ENCODE data around the gene IMMT.

The IMMT gene

DNA sequence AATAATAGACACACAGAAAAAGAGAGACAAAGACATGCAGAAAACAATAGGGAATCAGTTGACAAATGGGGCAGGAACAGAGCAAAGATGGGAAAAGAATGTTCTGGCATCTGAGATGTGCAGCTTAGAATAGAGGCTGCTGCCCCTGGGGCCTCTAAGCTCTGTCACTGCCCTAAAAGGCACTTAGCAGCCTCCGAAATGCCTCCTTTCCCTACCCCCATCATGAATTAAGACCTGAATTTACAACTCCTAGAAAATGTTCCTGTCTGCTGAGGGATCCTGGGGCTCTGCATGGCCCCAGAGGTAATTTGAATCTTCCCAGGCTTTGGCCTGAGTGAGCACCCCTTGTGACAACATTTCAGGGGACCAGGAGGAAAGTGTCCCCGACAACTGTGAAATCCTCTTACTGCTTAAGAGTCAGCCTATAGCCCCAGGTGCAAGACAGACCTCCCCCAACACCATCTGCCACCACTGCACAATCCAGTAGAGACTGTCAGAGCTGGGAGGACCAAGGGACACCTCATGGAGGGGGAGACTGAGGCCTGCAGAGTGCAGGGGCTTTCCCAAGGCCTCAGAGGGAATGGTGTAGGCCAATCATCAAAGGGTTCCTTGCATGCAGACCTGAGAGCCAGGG is 28.8 kb upstream of the IMMT start:
- Histone ChIP-seq H3K4me3 (ENCODE audit: low read length) (no peak overlapping the region), H3K4me1 (ENCODE audit: control insufficient read depth, insufficient read depth, low read length) (peaks cover 41% of the 10 kb centered on the region), H3K27me3 (ENCODE audit: control insufficient read depth, insufficient read depth, low read length) (no peaks in the 10 kb centered on the region), H3K27ac (ENCODE audit: low read depth, low read length) (peak overlapping the region; percentile 89), H3K36me3 (ENCODE audit: control insufficient read depth, insufficient read depth, low read length) (peaks cover 3% of the 10 kb centered on the region), H3K9ac (ENCODE audit: low read length) (peak overlapping the region; percentile 1)

DNA sequence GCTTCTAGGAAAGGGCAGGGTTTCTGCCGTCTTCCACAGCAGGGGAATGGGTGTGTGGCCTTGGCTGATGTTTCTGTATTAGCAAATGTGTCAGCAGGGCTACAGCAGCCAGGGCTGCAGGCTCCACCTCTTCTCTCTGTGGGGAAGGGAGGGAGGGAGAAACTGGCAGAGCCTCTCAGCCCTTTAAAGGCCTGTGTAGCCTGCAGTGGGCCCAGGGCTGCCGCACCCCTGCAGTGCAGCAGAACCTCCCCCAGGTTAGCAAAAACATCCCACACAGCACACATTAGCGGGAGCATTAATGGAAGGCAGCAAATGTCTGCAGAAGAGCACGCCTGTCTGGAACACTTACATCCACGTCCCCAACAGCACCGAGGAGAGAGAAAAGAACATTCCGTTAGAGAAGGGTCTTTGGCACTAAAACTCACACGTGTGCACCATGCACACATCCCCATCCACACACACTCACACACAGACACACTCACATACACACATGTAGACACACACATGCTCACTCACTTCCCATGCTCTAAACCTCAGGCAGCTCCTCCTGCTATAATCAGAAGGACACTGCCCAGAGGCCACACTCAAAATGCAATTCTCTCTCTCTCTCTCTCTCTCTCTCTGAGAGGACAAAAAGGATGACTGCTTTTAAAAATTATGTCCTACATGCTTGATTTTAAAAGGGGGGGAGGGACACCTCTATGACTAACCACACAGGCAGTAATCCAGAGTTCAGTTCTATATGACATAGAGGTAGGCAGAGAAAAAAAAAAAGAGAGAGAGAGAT is 28.1 kb upstream of the IMMT start:
- peaks cover 41% of the 10 kb centered on the region for H3K4me1 ChIP-seq (ENCODE audit: control insufficient read depth, insufficient read depth, low read length)
- H3K36me3 ChIP-seq (ENCODE audit: control insufficient read depth, insufficient read depth, low read length), result peaks cover 3% of the 10 kb centered on the region
- H3K27me3 ChIP-seq (ENCODE audit: control insufficient read depth, insufficient read depth, low read length), result no peaks in the 10 kb centered on the region
- H3K4me3 ChIP-seq (ENCODE audit: low read length), result no peak overlapping the region
- H3K27ac ChIP-seq (ENCODE audit: low read depth, low read length), result peak overlapping the region; percentile 89
- H3K9ac ChIP-seq (ENCODE audit: low read length), result no peak overlapping the region

GRCh38 chr2:86221066-86221684 is 25.9 kb upstream of the IMMT start:
- H3K4me3 ChIP-seq (ENCODE audit: low read length), result no peak overlapping the region
- H3K4me1 ChIP-seq (ENCODE audit: control insufficient read depth, insufficient read depth, low read length), result peaks cover 41% of the 10 kb centered on the region
- H3K36me3 ChIP-seq (ENCODE audit: control insufficient read depth, insufficient read depth, low read length), result peaks cover 3% of the 10 kb centered on the region
- H3K27me3 ChIP-seq (ENCODE audit: control insufficient read depth, insufficient read depth, low read length), result no peaks in the 10 kb centered on the region
- H3K27ac ChIP-seq (ENCODE audit: low read depth, low read length), result peak overlapping the region; percentile 89
- H3K9ac ChIP-seq (ENCODE audit: low read length), result no peak overlapping the region

GRCh38 chr2:86219896-86220295 is 24.6 kb upstream of the IMMT start:
- no peak overlapping the region for H3K27ac ChIP-seq (ENCODE audit: low read depth, low read length)
- H3K4me1 ChIP-seq (ENCODE audit: control insufficient read depth, insufficient read depth, low read length), result peaks cover 34% of the 10 kb centered on the region
- H3K36me3 ChIP-seq (ENCODE audit: control insufficient read depth, insufficient read depth, low read length), result peaks cover 3% of the 10 kb centered on the region
- no peaks in the 10 kb centered on the region for H3K27me3 ChIP-seq (ENCODE audit: control insufficient read depth, insufficient read depth, low read length)
- H3K4me3 ChIP-seq (ENCODE audit: low read length), result no peak overlapping the region
- no peak overlapping the region for H3K9ac ChIP-seq (ENCODE audit: low read length)

GRCh38 chr2:86218124-86218523 is 22.9 kb upstream of the IMMT start:
- peaks cover 17% of the 10 kb centered on the region for H3K4me1 ChIP-seq (ENCODE audit: control insufficient read depth, insufficient read depth, low read length)
- no peak overlapping the region for H3K27ac ChIP-seq (ENCODE audit: low read depth, low read length)
- peaks cover 3% of the 10 kb centered on the region for H3K36me3 ChIP-seq (ENCODE audit: control insufficient read depth, insufficient read depth, low read length)
- H3K27me3 ChIP-seq (ENCODE audit: control insufficient read depth, insufficient read depth, low read length), result no peaks in the 10 kb centered on the region
- no peak overlapping the region for H3K4me3 ChIP-seq (ENCODE audit: low read length)
- H3K9ac ChIP-seq (ENCODE audit: low read length), result no peak overlapping the region

DNA sequence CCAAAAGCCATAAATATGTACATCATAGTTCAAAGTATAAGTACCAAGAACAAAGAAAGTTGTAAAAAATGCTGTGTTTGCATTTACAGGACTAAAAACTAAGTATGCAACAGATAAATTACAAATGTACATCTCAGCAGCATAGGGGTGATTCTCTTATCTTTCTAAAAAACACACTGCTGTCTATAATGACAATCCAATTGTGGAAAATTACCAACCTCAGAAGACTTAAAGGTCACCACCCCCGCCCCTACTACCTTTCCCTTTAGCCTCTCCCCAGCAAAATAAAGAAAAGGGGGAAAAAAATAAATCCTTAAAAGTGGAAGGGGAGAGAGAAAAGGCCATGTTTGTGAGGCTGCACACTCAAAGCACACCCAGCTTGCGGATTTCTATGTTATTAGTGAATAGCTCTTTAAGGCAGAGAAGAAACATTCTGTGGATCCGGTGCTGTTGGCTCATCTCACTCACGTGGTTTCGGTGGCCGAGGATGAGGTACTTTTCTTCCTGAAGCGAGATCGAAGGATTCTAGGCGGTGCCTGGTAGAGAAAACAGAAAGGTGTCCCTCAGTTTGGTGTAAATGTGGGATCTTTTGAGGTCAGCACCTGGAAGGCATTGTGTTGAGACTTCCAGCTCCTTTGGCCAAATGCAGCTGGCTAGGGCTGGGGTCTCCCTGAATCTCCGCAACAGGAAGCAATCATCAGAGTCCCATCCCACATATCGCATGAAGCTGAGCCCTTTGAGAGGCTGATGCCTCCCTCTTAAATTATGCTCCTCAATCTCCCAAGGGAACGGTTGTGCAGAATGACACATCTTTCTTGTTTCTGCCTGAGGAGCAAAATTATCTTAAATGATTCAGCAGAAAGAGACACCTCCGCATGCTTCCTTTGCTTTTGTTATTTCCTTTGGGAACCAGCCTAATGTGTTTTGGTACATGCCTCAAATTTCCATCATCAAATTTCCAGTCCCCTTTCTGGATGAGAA is 21.6 kb upstream of the IMMT start:
- no peak overlapping the region for H3K4me3 ChIP-seq (ENCODE audit: low read length)
- no peak overlapping the region for H3K9ac ChIP-seq (ENCODE audit: low read length)
- H3K27ac ChIP-seq (ENCODE audit: low read depth, low read length), result no peak overlapping the region

DNA sequence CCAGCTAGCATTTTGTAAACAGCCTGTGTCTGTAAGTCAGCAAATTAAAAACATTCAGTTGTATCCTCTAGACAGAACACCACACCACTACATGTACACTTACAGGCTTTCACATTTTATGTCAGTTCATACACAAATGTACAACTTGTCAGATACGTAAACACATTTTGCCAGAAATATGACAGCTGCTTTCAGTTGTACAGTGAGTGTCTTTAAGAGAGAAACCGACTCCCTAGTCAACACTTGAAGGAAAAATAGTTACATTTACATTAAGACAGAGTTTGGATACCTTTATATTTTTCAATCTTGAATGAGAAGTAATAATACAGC is 19.2 kb upstream of the IMMT start:
- H3K36me3 ChIP-seq (ENCODE audit: control insufficient read depth, insufficient read depth, low read length), result peaks cover 6% of the 10 kb centered on the region
- no peaks in the 10 kb centered on the region for H3K27me3 ChIP-seq (ENCODE audit: control insufficient read depth, insufficient read depth, low read length)
- H3K9ac ChIP-seq (ENCODE audit: low read length), result no peak overlapping the region
- H3K4me3 ChIP-seq (ENCODE audit: low read length), result no peak overlapping the region
- no peak overlapping the region for H3K27ac ChIP-seq (ENCODE audit: low read depth, low read length)
- H3K4me1 ChIP-seq (ENCODE audit: control insufficient read depth, insufficient read depth, low read length), result no peaks in the 10 kb centered on the region

More for the DNA sequence above, 21.6 kb upstream of the IMMT start:
- Histone ChIP-seq H3K27me3 (ENCODE audit: control insufficient read depth, insufficient read depth, low read length) (no peaks in the 10 kb centered on the region), H3K4me1 (ENCODE audit: control insufficient read depth, insufficient read depth, low read length) (peaks cover 7% of the 10 kb centered on the region), H3K36me3 (ENCODE audit: control insufficient read depth, insufficient read depth, low read length) (peaks cover 3% of the 10 kb centered on the region)

DNA sequence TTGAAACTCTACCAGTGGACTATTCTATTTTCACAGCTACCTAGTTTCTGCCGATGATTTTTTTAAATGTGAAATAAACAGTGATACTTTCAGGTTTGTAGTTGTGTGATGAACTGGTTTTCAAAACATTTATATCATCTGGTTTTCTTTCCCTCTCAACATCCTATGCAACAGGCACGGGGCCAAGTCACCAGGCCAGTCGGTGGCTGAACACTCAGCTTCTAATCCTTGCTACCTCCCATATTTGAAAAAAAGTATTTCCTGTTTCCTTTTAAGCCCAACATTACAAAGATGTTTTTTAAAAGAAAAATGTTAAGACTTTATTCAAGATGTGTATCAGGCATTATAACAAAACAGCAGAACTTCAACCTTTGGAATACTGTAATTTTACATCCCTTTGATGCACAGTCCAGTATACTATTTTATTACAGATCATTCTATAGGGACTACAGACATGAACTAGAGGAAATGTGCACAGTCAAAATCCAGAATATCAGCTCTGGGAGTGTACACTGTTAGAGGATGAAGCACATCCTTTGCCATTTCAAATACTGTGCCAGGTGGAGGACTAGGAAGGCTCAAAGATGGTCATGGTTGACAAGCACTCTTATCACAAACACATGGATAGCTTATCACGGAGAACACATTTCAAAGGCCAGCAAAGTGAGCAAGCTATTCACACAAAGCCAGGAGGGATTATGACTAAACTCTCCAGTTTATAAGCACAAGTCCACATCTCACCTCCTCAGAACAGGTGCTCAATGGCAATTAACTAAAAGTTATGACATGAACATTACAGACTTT is 18.6 kb upstream of the IMMT start:
- Histone ChIP-seq H3K27me3 (ENCODE audit: control insufficient read depth, insufficient read depth, low read length) (no peaks in the 10 kb centered on the region), H3K4me3 (ENCODE audit: low read length) (no peak overlapping the region), H3K9ac (ENCODE audit: low read length) (no peak overlapping the region), H3K27ac (ENCODE audit: low read depth, low read length) (no peak overlapping the region), H3K36me3 (ENCODE audit: control insufficient read depth, insufficient read depth, low read length) (peaks cover 10% of the 10 kb centered on the region), H3K4me1 (ENCODE audit: control insufficient read depth, insufficient read depth, low read length) (no peaks in the 10 kb centered on the region)

- no peak overlapping the region for H3K9ac ChIP-seq (ENCODE audit: low read length)
- no peaks in the 10 kb centered on the region for H3K4me1 ChIP-seq (ENCODE audit: control insufficient read depth, insufficient read depth, low read length)
- peaks cover 13% of the 10 kb centered on the region for H3K36me3 ChIP-seq (ENCODE audit: control insufficient read depth, insufficient read depth, low read length)
- no peak overlapping the region for H3K27ac ChIP-seq (ENCODE audit: low read depth, low read length)
- no peaks in the 10 kb centered on the region for H3K27me3 ChIP-seq (ENCODE audit: control insufficient read depth, insufficient read depth, low read length)
- H3K4me3 ChIP-seq (ENCODE audit: low read length), result no peak overlapping the region
Measured at GRCh38 chr2:86213056-86213455, 17.8 kb upstream of the IMMT start.

- Histone ChIP-seq H3K27ac (ENCODE audit: low read depth, low read length) (no peak overlapping the region), H3K4me1 (ENCODE audit: control insufficient read depth, insufficient read depth, low read length) (no peaks in the 10 kb centered on the region), H3K27me3 (ENCODE audit: control insufficient read depth, insufficient read depth, low read length) (no peaks in the 10 kb centered on the region), H3K9ac (ENCODE audit: low read length) (no peak overlapping the region), H3K36me3 (ENCODE audit: control insufficient read depth, insufficient read depth, low read length) (peaks cover 22% of the 10 kb centered on the region), H3K4me3 (ENCODE audit: low read length) (no peak overlapping the region)
Measured at GRCh38 chr2:86211796-86212188, 16.5 kb upstream of the IMMT start.

- Histone ChIP-seq H3K9ac (ENCODE audit: low read length) (no peak overlapping the region), H3K4me3 (ENCODE audit: low read length) (no peak overlapping the region), H3K27ac (ENCODE audit: low read depth, low read length) (no peak overlapping the region), H3K36me3 (ENCODE audit: control insufficient read depth, insufficient read depth, low read length) (peaks cover 26% of the 10 kb centered on the region), H3K27me3 (ENCODE audit: control insufficient read depth, insufficient read depth, low read length) (no peaks in the 10 kb centered on the region), H3K4me1 (ENCODE audit: control insufficient read depth, insufficient read depth, low read length) (no peaks in the 10 kb centered on the region)
Measured at GRCh38 chr2:86211033-86211795, 16.0 kb upstream of the IMMT start.
